SHP77 (cell line): ENCODE measurements around the gene CSNK2B.

Experiments
- DNase-seq, 2 experiments: peaks; one replicate each; lab custom pipeline; 2025; lab: John Stamatoyannopoulos, UW

The CSNK2B gene

GRCh38 chr6:31711233-31711632 is 45.4 kb downstream of the CSNK2B start:
- no peak for DNase-seq

GRCh38 chr6:31712296-31712695 is 46.4 kb downstream of the CSNK2B start:
- DNase-seq = no peak

DNA sequence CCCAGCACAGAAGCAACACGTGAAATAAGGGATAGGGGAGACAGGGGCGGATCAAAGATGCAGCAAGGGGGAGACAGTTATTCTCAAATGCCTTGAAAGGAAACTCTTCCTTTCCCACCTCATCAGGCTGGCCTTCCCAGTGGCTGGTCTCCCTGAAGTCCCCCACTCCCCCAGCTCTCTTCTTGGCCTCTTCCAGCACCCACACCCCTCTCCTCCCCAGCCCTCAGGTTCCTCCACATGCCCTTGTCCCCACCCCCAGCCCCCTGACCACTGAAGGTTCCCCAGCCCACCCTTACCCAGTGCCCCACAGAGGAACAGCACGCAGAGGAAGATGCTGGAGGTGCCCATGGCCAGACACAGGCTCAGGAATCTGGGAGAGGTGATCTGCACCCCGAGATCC is 47.6 kb downstream of the CSNK2B start:
- DNase-seq = no peak

DNA sequence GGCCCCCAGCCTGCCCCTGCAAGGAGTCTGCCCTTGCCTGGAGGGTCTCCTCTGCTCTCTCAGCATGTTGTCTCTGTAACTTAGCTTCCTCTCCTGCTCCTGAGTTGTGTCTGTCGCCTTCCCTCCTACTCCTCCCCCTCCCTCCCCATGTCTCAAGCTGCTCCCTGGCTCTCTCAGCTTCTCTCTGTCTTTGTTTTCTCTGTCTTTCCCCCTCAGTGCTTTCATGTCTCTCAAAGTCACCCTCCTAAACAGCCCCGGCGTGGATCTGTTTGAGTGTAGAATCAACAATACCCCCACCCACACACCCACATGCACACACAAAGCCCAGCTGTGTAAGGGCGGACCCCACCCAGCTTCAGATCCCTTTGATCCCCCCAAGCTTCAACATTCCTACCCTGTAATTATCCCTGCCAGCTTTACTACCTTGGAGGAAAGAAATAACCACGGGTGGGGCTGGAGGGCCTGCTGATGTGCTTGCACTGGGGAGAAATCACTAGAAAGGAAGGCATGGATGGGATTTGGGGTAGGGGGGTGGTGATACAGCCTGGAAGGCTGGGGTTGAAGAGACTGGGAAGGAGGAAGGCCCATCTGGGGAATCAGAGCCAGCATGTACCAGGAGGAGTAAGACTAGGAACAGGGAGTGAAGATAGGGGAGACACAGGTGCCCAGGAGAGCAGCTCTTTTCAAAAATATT is 48.3 kb downstream of the CSNK2B start:
- no peak for DNase-seq

- DNase-seq = no peak
These were observed 49.4 kb downstream of the CSNK2B start, which contains the start of gene LY6G6D for GRCh38 chr6:31715022-31715958. Gene LY6G6D, plus strand, starts transcription at chr6:31715348. Its CDS starts 8 bp downstream, at chr6:31715356.

- DNase-seq = no peak
These were observed 51.8 kb downstream of the CSNK2B start for GRCh38 chr6:31717499-31718222.

GRCh38 chr6:31718265-31718664 is 52.4 kb downstream of the CSNK2B start:
- no peak for DNase-seq

GRCh38 chr6:31719001-31719400 is 53.1 kb downstream of the CSNK2B start:
- DNase-seq = no peak
